Measurements from ENCODE around the gene FAM72C. TPM values are rescaled to one million over a fixed set of nuclear protein-coding genes. Genes with fewer than 3 reads are reported as not detected.
"Not testable (repeated sequence)": the region's sequence is repeated elsewhere in the genome, so short reads cannot be mapped to it uniquely, and the experiment has no call there.

FAM72C gene
- polyA plus RNA-seq, 1 donor from 2014 or later = 0.28 TPM

DNA sequence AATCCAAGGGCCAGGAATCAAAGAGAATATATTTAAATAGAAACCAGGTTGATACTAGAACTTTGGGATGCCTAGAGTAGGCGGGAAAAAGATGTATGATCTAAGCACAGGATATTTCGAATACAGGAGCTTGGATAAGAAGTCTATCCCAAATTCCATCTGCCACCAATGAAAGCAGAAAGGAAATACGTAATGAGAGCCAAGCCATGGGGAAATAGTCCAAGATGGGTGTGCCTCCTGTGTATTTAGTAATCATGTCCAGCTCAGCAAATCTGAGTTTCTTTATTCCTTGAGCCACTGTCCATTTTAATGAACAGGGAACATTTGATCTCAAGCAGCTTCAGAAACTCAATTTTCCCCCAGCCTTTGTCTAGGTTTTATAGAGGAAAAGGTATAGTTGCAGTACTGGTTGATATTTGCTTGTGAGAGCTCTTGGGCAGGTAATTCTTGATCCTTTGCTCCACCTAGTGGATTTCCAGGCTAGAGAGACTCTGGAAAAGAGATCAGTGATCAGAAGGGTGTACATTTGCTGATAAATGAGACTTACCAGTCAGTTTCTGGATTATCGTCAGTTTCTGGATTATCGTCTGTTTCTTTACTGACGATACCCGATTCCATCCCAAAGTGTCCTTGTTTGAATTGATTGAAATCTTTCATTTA lies 28.3 kb downstream of the FAM72C start:
- not testable (repeated sequence) for H3K9ac ChIP-seq (ENCODE audit: low read length); H3K4me3 ChIP-seq (ENCODE audit: low read length); H3K9me3 ChIP-seq (ENCODE audit: low read length); H3K4me2 ChIP-seq (ENCODE audit: low read length); H3K36me3 ChIP-seq (ENCODE audit: insufficient read depth, low read length); H3K79me2 ChIP-seq (replicated peaks; ENCODE audit: insufficient read depth, low read length); H3K27me3 ChIP-seq (ENCODE audit: insufficient read depth, low read depth, low read length); H3K9me2 ChIP-seq (ENCODE audit: insufficient read depth, low read length); H3F3A ChIP-seq (ENCODE audit: insufficient read depth, low read length, poor library complexity, severe bottlenecking); H2AFZ ChIP-seq (ENCODE audit: low read depth, low read length); H4K20me1 ChIP-seq (ENCODE audit: insufficient read depth); H3K27ac ChIP-seq (ENCODE audit: low read length)

DNA sequence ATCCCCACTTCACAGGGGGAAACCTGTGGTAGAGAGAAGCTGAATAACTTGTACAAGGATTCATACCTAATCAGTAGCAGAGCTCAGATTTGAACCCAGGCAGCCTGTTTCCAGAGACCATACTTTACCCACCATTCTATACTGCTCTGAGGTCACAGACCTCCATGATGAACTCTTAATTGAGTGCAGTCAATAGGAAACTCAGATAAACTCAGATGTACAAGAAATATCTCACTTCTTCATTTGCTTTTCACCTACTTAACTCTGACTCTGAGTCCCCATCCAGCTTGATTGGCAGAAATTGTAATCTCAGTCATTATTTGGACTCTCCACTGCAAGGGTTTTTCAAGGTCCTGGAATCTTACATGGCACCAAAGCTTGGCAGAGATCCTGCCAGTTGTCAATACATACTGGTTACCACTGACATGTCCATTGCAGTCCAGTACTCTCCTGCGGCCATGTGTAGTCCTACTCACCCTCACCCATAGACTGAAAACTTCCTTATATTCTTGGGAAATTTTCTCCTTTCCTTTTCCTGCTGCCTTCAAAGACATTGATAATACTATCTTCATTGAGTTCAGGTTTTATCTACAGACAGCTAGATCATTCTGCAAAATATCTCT lies 29.4 kb downstream of the FAM72C start:
- H3K27ac ChIP-seq (ENCODE audit: low read length); H3K79me2 ChIP-seq (replicated peaks; ENCODE audit: insufficient read depth, low read length); H2AFZ ChIP-seq (ENCODE audit: low read depth, low read length); H3K9me3 ChIP-seq (ENCODE audit: low read length); H3K4me2 ChIP-seq (ENCODE audit: low read length); H3K27me3 ChIP-seq (ENCODE audit: insufficient read depth, low read depth, low read length); H3F3A ChIP-seq (ENCODE audit: insufficient read depth, low read length, poor library complexity, severe bottlenecking); H3K9me2 ChIP-seq (ENCODE audit: insufficient read depth, low read length); H4K20me1 ChIP-seq (ENCODE audit: insufficient read depth); H3K36me3 ChIP-seq (ENCODE audit: insufficient read depth, low read length); H3K9ac ChIP-seq (ENCODE audit: low read length); H3K4me3 ChIP-seq (ENCODE audit: low read length): not testable (repeated sequence)

DNA sequence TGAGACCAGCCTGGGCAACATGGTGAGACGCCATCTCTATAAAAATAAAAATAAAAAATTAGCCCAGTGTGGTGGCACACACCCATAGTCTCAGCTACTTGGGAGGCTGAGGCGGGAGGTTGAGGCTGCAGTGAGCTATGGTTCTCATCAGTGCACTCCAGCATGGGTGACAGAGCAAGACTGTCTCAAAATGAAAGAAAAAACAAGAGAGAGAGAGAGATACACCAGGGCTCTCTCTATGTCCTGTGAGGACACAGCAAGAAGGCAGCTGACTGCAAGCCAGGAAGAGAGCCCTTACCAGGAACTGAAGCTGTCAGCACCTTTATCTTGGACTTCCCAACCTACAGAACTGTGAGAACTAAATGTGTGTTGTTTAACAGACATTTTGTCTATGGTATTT lies 32.1 kb downstream of the FAM72C start:
- not testable (repeated sequence) for H3K27me3 ChIP-seq (ENCODE audit: insufficient read depth, low read depth, low read length); H3K36me3 ChIP-seq (ENCODE audit: insufficient read depth, low read length); H3K4me2 ChIP-seq (ENCODE audit: low read length)

DNA sequence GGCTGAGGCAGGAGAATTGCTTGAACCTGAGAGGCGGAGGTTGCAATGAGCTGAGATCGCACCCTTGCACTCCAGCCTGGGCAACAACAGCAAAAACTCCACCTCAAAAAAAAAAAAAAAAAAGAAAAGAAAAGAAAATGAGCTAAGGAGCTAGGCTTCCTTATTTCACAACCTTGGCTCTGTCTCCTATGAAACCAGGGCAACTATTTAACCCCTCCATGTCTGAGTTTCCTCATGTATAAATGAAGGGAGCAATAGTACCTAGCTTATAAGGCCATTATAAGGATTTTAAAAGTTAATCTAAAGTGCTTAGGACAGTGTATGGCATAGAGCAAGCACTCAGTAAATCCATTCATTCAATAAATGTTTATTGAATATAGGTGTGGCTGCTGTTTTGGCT lies 32.9 kb downstream of the FAM72C start:
- H4K20me1 ChIP-seq (ENCODE audit: insufficient read depth); H3K9ac ChIP-seq (ENCODE audit: low read length); H3K27me3 ChIP-seq (ENCODE audit: insufficient read depth, low read depth, low read length); H3K9me3 ChIP-seq (ENCODE audit: low read length); H3K4me3 ChIP-seq (ENCODE audit: low read length); H2AFZ ChIP-seq (ENCODE audit: low read depth, low read length); H3K36me3 ChIP-seq (ENCODE audit: insufficient read depth, low read length); H3F3A ChIP-seq (ENCODE audit: insufficient read depth, low read length, poor library complexity, severe bottlenecking); H3K4me2 ChIP-seq (ENCODE audit: low read length); H3K27ac ChIP-seq (ENCODE audit: low read length); H3K79me2 ChIP-seq (replicated peaks; ENCODE audit: insufficient read depth, low read length); H3K9me2 ChIP-seq (ENCODE audit: insufficient read depth, low read length): not testable (repeated sequence)

More for the DNA sequence above, 32.1 kb downstream of the FAM72C start:
- not testable (repeated sequence) for H3K9me3 ChIP-seq (ENCODE audit: low read length); H3F3A ChIP-seq (ENCODE audit: insufficient read depth, low read length, poor library complexity, severe bottlenecking); H3K4me3 ChIP-seq (ENCODE audit: low read length); H3K9ac ChIP-seq (ENCODE audit: low read length); H3K9me2 ChIP-seq (ENCODE audit: insufficient read depth, low read length); H4K20me1 ChIP-seq (ENCODE audit: insufficient read depth); H3K79me2 ChIP-seq (replicated peaks; ENCODE audit: insufficient read depth, low read length); H3K27ac ChIP-seq (ENCODE audit: low read length); H2AFZ ChIP-seq (ENCODE audit: low read depth, low read length)

DNA sequence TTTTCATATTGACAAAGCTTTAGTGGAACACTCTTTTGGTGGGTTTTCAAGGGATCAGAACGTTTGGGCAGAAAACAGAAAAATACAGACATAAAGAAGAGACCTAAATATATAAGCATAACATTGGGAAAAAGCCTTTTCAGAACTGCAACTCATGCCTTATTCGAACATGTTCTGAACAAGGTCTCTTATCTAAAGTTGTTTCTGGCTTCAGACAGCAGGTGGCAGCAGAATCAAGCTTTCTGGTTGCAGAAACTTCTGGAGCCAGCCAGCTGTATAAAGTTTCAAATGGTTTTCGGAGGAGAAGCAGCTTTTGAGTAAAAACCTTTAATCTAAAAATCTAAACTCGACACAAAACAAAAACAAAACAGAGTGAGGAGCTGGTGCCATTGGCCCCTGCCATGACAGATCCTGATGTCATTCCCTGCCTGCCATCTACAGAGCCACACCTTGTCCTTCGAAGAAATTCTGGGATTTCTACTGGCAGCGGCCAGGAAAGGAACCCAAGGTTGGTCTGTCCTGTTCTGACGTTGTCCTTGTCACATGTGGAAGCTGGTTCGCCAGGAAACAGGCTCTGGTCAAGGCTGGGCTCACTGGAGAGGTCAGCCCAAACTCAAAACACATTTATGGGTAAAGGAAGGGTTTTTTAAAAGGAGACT lies 35.2 kb downstream of the FAM72C start:
- TF ChIP-seq, protein P1, sequence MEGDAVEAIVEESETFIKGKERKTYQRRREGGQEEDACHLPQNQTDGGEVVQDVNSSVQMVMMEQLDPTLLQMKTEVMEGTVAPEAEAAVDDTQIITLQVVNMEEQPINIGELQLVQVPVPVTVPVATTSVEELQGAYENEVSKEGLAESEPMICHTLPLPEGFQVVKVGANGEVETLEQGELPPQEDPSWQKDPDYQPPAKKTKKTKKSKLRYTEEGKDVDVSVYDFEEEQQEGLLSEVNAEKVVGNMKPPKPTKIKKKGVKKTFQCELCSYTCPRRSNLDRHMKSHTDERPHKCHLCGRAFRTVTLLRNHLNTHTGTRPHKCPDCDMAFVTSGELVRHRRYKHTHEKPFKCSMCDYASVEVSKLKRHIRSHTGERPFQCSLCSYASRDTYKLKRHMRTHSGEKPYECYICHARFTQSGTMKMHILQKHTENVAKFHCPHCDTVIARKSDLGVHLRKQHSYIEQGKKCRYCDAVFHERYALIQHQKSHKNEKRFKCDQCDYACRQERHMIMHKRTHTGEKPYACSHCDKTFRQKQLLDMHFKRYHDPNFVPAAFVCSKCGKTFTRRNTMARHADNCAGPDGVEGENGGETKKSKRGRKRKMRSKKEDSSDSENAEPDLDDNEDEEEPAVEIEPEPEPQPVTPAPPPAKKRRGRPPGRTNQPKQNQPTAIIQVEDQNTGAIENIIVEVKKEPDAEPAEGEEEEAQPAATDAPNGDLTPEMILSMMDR (IDR thresholded peaks at IDR 0.05; ENCODE audit: poor library complexity, severe bottlenecking) = peak; percentile 15
- TF ChIP-seq RAD21 (conservative IDR thresholded peaks at IDR 0.05) = peak; percentile 14
- not testable (repeated sequence) for H4K20me1 ChIP-seq (ENCODE audit: insufficient read depth); H3K9ac ChIP-seq (ENCODE audit: low read length); H2AFZ ChIP-seq (ENCODE audit: low read depth, low read length); H3K36me3 ChIP-seq (ENCODE audit: insufficient read depth, low read length); H3F3A ChIP-seq (ENCODE audit: insufficient read depth, low read length, poor library complexity, severe bottlenecking); H3K4me3 ChIP-seq (ENCODE audit: low read length); H3K27ac ChIP-seq (ENCODE audit: low read length); H3K27me3 ChIP-seq (ENCODE audit: insufficient read depth, low read depth, low read length); H3K9me2 ChIP-seq (ENCODE audit: insufficient read depth, low read length); H3K4me2 ChIP-seq (ENCODE audit: low read length); H3K79me2 ChIP-seq (replicated peaks; ENCODE audit: insufficient read depth, low read length); H3K9me3 ChIP-seq (ENCODE audit: low read length)

DNA sequence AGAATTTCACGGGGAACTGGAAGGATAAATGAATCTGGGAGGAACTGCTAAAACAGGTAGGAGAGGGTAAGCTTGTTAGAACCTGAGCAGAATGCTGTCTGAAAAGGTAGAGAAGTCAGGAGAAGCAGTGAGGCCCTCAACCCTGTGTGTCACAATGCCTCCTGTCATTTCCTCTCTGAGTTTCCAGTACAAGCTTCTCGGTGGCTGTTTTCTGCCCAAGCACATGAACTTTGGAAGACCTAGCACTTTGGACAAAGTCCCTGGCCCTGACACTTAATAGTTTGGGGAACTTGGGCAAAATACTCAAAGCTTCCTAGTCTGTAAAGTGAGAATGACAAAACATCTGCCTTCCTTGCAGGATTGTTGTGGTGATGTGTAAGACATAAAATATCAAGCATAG lies 52.7 kb downstream of the FAM72C start:
- H3K4me3 ChIP-seq (ENCODE audit: low read length); H3K9ac ChIP-seq (ENCODE audit: low read length); H3K27me3 ChIP-seq (ENCODE audit: insufficient read depth, low read depth, low read length); H2AFZ ChIP-seq (ENCODE audit: low read depth, low read length); H3K79me2 ChIP-seq (replicated peaks; ENCODE audit: insufficient read depth, low read length); H3K4me2 ChIP-seq (ENCODE audit: low read length); H4K20me1 ChIP-seq (ENCODE audit: insufficient read depth); H3K9me2 ChIP-seq (ENCODE audit: insufficient read depth, low read length); H3K27ac ChIP-seq (ENCODE audit: low read length); H3K9me3 ChIP-seq (ENCODE audit: low read length); H3K36me3 ChIP-seq (ENCODE audit: insufficient read depth, low read length); H3F3A ChIP-seq (ENCODE audit: insufficient read depth, low read length, poor library complexity, severe bottlenecking): not testable (repeated sequence)

DNA sequence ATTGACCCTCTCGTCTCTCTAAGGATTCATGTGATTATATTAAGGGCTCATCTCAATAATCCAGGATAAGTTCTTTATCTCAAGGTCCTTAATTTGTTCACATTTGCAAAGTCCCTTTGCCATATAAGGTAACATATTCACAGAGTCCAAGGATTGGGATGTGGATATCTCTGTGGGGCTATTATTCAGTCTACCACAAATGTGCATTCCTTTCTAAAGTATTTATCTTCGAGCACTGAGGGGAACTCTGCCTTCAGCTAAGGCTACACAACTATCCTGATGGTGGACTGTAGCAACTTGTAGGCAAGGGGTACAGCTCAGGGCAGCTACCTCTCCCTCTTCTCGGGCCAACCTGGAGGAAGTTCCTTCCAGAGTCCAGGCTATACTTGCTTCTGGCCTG lies 53.2 kb downstream of the FAM72C start:
- not testable (repeated sequence) for H4K20me1 ChIP-seq (ENCODE audit: insufficient read depth); H3F3A ChIP-seq (ENCODE audit: insufficient read depth, low read length, poor library complexity, severe bottlenecking); H3K27ac ChIP-seq (ENCODE audit: low read length); H3K9me3 ChIP-seq (ENCODE audit: low read length); H2AFZ ChIP-seq (ENCODE audit: low read depth, low read length); H3K9ac ChIP-seq (ENCODE audit: low read length); H3K36me3 ChIP-seq (ENCODE audit: insufficient read depth, low read length); H3K27me3 ChIP-seq (ENCODE audit: insufficient read depth, low read depth, low read length); H3K79me2 ChIP-seq (replicated peaks; ENCODE audit: insufficient read depth, low read length); H3K9me2 ChIP-seq (ENCODE audit: insufficient read depth, low read length); H3K4me2 ChIP-seq (ENCODE audit: low read length); H3K4me3 ChIP-seq (ENCODE audit: low read length)
